Ovary (tissue), 3 donors: ENCODE measurements around the gene NHS.

Experiments used
- CTCF ChIP-seq, 3 donors: fragments of 450-650 bp in 2 of 3; fragments of 200-600 bp in 1 of 3; IDR thresholded peaks; one replicate each; pipeline versions ENCODE4 v1.5.1 to v1.8.0; 2016 to 2022; ENCODE audit warnings: antibody characterized with exemption in 3 of 3, mild to moderate bottlenecking in 1 of 3
- EP300 ChIP-seq: sonication (generic); formaldehyde crosslinking; IDR thresholded peaks from one replicate; pipeline ENCODE4 v1.6.1; 2017; ENCODE audit warnings: antibody characterized with exemption
- POLR2A ChIP-seq: fragments of 450-650 bp; IDR thresholded peaks from one replicate; pipeline ENCODE4 v1.6.1; 2017; ENCODE audit warnings: antibody characterized with exemption, mild to moderate bottlenecking, moderate library complexity
- donor health status: DM: no; HTN: no; CAD: no.

GRCh38 chrX:17616936-17617335, 241.9 kb downstream of the NHS start:
- TF ChIP-seq EP300 (no peak), POLR2A (no peak), CTCF (IDR thresholded peaks at IDR 0.05) (no peak)
